ENCODE results near the gene SPIC.

SPIC gene

GRCh38 chr12:101441461-101442224 is 33.5 kb upstream of the SPIC start:
- no peak for ATAC-seq
- no peak for TF ChIP-seq CSDC2 (CRISPR knock-in tag; IDR thresholded peaks at IDR 0.05)
- no peak for TF ChIP-seq TOX (CRISPR knock-in tag; IDR thresholded peaks at IDR 0.05; ENCODE audit: borderline replicate concordance)
- no peak for TF ChIP-seq ZNF70 (CRISPR knock-in tag; IDR thresholded peaks at IDR 0.05)
- no peak for TF ChIP-seq RARB (CRISPR knock-in tag; IDR thresholded peaks at IDR 0.05)
- TF ChIP-seq ZFP3 (CRISPR knock-in tag; IDR thresholded peaks at IDR 0.05): no peak

DNA sequence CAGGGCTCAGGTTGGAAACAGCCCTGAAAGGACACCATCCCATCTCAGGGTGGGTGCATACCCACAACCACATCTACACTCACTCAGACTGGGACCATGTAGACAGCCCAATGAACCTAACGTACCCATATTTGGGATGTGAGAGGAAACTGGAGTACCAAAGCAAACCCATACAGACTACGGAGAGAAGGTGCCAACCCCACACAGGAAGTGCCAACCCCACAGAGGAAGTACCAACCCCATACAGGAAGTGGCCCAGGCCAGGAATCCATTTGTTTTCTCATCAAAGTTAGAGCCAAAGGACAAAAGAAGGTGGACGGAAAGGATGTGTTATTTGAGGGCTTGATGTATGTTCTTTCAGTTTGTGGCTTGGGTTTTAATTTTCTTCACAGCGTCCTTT is 19.5 kb upstream of the SPIC start:
- ATAC-seq: no peak
- TF ChIP-seq, protein P1, sequence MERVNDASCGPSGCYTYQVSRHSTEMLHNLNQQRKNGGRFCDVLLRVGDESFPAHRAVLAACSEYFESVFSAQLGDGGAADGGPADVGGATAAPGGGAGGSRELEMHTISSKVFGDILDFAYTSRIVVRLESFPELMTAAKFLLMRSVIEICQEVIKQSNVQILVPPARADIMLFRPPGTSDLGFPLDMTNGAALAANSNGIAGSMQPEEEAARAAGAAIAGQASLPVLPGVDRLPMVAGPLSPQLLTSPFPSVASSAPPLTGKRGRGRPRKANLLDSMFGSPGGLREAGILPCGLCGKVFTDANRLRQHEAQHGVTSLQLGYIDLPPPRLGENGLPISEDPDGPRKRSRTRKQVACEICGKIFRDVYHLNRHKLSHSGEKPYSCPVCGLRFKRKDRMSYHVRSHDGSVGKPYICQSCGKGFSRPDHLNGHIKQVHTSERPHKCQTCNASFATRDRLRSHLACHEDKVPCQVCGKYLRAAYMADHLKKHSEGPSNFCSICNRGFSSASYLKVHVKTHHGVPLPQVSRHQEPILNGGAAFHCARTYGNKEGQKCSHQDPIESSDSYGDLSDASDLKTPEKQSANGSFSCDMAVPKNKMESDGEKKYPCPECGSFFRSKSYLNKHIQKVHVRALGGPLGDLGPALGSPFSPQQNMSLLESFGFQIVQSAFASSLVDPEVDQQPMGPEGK (CRISPR knock-in tag; IDR thresholded peaks at IDR 0.05; ENCODE audit: borderline replicate concordance): no peak
- TF ChIP-seq ARNTL (CRISPR knock-in tag; IDR thresholded peaks at IDR 0.05; ENCODE audit: borderline replicate concordance, low read depth): no peak
- no peak for TF ChIP-seq CSRNP3 (CRISPR knock-in tag; IDR thresholded peaks at IDR 0.05)
- TF ChIP-seq ZNF8 (CRISPR knock-in tag; IDR thresholded peaks at IDR 0.05): no peak
- TF ChIP-seq TSHZ2 (CRISPR knock-in tag; IDR thresholded peaks at IDR 0.05): no peak
- TF ChIP-seq CREB5 (CRISPR knock-in tag; IDR thresholded peaks at IDR 0.05; ENCODE audit: low read depth): no peak
- no peak for TF ChIP-seq ISL1 (CRISPR knock-in tag; IDR thresholded peaks at IDR 0.05)
- no peak for TF ChIP-seq GLIS3 (CRISPR knock-in tag; IDR thresholded peaks at IDR 0.05)
- TF ChIP-seq ZNF565 (CRISPR knock-in tag; conservative IDR thresholded peaks at IDR 0.05; ENCODE audit: low read depth): no peak
- TF ChIP-seq ZC3H10 (CRISPR knock-in tag; IDR thresholded peaks at IDR 0.05): no peak
- no peak for TF ChIP-seq ZNF70 (CRISPR knock-in tag; IDR thresholded peaks at IDR 0.05)
- TF ChIP-seq SNAI2 (CRISPR knock-in tag; IDR thresholded peaks at IDR 0.05): no peak
- TF ChIP-seq OSR1 (CRISPR knock-in tag; IDR thresholded peaks at IDR 0.05): no peak

GRCh38 chr12:101459642-101460346 is 15.3 kb upstream of the SPIC start:
- no peak for ATAC-seq
- no peak for TF ChIP-seq GLIS3 (CRISPR knock-in tag; IDR thresholded peaks at IDR 0.05)
- no peak for TF ChIP-seq BACH2 (CRISPR knock-in tag; IDR thresholded peaks at IDR 0.05; ENCODE audit: borderline replicate concordance)

DNA sequence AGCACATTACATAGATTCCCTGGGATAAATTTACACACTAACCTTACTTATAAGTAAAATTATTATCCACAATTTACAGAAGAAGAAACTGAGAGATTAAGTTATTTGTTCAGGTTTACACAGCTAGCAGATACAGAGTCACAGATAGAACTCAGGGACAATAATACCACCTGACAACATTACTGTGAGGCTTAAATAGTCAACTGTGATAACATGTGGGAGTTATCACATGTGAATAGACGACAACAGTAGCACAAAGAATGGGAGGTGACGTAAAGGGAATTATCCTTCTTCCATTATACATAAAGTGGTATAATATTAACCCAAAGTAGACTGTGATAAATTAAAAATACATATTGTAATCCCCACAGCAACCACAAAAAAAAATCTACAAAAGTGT is 6.2 kb upstream of the SPIC start:
- ATAC-seq: no peak
- TF ChIP-seq TOX (CRISPR knock-in tag; IDR thresholded peaks at IDR 0.05; ENCODE audit: borderline replicate concordance) (no peak), PPARA (CRISPR knock-in tag; IDR thresholded peaks at IDR 0.05; ENCODE audit: borderline replicate concordance) (no peak), ZNF8 (CRISPR knock-in tag; IDR thresholded peaks at IDR 0.05) (no peak), ZNF70 (CRISPR knock-in tag; IDR thresholded peaks at IDR 0.05) (no peak), SNAI2 (CRISPR knock-in tag; IDR thresholded peaks at IDR 0.05) (no peak), CSDC2 (CRISPR knock-in tag; IDR thresholded peaks at IDR 0.05) (no peak), ZC3H10 (CRISPR knock-in tag; IDR thresholded peaks at IDR 0.05) (no peak), TCF4 (CRISPR knock-in tag; IDR thresholded peaks at IDR 0.05; ENCODE audit: borderline replicate concordance) (no peak), ESRRG (CRISPR knock-in tag; IDR thresholded peaks at IDR 0.05) (no peak), CSRNP3 (CRISPR knock-in tag; IDR thresholded peaks at IDR 0.05) (no peak), ARNTL (CRISPR knock-in tag; IDR thresholded peaks at IDR 0.05; ENCODE audit: borderline replicate concordance, low read depth) (no peak), ZFP30 (CRISPR knock-in tag; IDR thresholded peaks at IDR 0.05) (no peak), CREB5 (CRISPR knock-in tag; IDR thresholded peaks at IDR 0.05; ENCODE audit: low read depth) (no peak)
- TF ChIP-seq, protein P2, sequence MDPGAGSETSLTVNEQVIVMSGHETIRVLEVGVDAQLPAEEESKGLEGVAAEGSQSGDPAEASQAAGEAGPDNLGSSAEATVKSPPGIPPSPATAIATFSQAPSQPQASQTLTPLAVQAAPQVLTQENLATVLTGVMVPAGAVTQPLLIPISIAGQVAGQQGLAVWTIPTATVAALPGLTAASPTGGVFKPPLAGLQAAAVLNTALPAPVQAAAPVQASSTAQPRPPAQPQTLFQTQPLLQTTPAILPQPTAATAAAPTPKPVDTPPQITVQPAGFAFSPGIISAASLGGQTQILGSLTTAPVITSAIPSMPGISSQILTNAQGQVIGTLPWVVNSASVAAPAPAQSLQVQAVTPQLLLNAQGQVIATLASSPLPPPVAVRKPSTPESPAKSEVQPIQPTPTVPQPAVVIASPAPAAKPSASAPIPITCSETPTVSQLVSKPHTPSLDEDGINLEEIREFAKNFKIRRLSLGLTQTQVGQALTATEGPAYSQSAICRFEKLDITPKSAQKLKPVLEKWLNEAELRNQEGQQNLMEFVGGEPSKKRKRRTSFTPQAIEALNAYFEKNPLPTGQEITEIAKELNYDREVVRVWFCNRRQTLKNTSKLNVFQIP (CRISPR knock-in tag; IDR thresholded peaks at IDR 0.05; ENCODE audit: borderline replicate concordance, low read depth): no peak

Measured in SK-N-SH treated with all-trans-retinoic acid at 6 μM for 48 hours (cell line).